ENCODE data around the gene PCYOX1L.

Gene PCYOX1L

DNA sequence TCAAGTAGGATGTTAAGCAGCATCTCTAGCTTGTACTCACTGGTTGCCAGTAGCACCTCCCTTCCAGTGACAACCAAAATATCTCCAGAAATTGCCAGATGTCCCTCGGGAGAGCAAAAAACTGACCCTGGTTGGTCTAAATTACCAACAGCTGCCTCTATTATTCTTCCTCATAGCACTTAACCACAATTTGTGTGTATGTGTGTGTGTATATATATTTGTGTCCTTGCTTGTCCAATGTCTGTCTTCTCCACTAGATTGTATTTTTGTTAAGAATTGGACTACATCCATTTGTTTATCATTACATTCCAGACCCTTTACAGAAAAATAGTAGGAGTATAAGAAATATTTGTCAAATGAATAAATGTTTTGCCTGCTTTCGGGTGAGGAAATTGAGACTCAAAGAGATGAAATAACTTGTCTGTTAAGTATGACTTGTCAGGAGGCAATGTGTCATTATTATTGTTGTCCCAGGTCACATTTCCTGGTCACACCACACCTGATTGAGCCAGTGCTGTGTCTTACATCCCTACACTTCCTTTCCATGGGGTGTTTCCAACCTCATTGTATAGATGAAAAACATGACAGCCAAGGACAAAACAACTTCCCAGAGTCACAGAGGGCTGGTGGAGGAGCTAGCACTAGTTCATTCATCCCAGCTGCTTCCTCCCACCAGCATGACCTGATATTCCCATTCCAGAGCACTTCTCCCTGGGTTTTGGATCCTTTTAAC, 24.0 kb upstream of the PCYOX1L start:
- DNase-seq: no peak

DNA sequence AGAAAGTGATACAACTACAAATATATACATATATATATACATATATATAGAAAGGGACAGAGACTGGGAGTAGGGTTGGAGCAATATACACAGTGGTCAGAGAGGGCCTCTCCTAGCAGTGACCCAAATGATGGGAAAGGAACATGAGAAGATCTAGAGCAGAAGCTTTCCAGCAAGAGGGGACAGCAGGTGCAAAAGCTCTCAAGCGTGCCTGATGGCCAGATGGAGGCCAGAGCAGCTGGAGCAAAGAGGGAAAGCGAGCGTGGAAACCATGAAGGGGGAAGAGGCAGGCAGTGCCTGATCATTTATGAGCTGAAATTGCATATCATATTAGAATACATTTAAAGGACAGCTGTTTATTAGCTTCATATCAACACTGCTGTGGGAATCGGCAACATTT, 20.1 kb upstream of the PCYOX1L start:
- DNase-seq: no peak

DNA sequence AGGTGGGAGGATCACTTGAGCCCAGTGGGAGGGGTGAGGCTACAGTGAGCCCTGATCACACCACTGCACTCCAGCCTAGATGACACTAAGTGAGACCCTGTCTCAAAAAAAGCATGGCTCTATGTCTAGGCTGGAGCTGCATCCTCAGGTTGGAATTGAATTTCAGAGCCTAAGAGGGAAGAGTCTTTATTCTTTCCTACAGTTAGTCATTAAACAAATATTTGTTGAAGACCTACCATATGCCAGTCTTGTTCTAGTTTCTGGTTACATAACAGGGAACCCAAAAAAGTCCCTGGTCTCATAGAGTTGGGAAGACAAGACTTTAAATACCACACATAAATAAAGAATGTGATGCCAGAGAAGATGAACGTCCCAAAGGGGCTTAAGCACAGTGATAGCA, 19.5 kb upstream of the PCYOX1L start:
- no peak for DNase-seq

DNA sequence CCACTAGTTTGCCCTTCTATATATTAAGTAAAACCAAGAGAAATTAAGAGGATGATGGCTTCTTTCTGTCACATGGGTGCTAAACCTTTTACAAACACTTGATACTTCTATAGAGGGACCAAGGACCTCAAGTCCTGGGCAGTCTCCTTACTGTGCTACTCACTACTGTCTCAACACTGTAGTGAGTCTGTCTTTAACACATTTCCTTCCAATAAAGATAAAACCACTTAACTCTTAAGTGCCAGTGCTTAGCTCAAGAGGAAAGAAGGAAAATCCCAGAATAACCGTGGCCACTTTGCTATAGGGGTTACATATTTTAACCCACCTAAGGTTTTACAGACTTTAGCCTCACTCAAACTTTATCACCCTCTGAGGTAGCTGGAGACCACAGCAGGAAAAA, 16.9 kb upstream of the PCYOX1L start:
- no peak for DNase-seq

DNA sequence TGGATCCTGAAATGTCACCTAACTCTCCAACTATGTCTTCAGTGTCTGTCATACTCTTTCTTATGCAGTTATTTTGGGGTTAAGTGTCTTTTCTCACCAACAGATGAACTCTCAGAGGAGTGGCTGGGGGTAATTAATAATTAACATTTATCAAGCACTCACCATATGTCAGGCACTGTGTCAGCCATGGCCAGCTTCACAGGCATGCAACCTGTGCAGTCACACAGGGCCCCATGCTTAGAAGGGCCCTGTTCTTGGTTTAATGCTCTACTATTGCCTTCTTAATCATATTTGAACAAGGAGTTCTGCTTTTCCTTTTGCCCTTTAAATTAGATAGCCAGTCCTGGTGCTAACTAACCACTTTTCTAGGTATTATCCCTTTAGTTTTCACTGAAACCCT, 16.0 kb upstream of the PCYOX1L start:
- no peak for DNase-seq

DNA sequence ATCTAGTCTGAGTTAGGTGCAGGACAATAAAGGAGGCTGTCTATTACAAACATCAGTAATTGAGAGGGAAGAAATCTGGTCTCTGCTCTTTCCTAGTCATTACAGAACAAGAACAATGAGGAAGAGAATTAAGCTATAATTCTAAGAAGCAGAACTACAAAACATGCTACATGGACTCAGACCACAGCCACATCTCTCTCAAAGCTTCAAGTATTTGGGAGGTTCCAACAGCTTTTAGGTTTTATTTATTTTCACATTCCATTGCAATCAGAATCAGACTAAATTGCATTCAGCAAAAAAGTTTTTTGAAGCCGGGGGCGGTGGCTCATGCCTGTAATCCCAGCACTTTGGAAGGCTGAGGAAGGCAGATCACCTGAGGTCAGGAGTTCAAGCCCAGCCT, 13.7 kb upstream of the PCYOX1L start:
- DNase-seq: no peak

DNA sequence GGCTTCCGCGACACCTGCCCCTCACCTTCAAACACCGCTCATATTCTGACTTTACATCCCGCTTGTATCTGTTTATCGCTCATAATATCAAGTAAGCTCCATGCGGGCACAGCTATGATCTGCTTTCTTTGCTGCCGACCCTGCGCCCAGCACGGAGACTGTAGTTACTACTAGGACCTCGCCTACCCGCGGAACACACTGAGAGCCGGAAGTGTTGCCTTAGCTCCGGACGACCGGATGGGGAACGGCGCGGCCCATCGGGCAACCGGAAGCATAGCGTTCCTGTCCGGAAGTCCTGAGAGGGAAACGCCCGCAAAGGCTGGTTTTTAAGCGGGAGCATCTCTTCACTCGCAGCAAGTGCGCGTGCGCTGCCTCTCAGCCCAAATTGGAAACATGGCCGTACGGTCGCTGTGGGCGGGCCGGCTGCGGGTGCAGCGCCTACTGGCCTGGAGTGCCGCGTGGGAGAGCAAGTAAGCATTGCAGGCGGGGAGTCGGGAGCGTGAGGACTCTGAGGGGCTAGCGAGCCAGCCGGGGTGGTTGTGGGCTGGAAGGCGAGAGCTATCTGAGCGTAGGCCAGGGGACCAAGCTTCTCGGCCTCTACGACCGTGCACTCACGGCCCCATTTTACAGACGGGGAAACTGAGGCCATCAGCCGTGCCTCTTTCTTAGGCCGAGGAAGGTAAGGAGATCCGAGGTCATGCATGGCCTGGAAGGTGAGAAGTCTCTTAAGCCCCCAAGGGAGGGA, 12.5 kb upstream of the PCYOX1L start, which contains the start of gene GRPEL2:
GRPEL2 (plus strand) TSS at position 353 of the 745 bp plus-strand sequence; CDS start at position 394, 41 bp downstream.
- peak; percentile 47 to 97 (median 93) for DNase-seq

DNA sequence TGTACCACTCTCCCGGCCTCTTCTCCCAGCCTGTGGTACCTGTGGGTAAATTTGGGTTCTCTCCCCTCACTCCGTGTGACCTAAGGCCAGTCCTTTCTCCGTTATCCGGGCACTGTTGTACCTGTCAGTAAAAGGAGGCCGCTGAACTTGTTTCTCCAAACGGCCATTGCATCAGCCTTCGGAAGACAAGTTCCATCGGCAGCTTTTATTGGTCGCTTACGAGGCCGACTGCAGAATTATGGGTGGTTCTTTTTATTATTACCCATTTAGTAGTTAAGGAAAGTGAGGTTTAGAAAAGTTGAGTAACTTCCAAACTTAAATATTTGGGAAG, 12.0 kb upstream of the PCYOX1L start:
- peak in 5 of 56 donors; percentile 17 to 35 (median 24) for DNase-seq

DNA sequence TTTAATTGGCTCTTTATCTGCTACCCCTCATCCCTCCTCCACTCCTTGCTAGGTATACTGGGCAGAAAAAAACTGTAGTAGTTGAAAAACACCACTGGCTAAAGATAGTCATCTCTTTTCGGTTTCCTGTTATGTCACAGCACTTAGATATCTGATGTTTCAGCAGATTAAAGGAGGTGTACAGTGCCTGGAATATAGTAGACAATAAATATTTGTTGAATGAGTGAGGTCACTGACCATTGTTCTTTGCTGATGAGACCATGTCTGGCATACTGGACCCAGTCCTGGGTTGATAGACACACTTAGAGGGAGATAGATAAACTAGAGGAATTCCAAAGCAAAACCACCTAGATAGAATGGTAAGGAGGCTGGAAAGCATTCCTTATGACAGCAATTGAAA, 9.3 kb upstream of the PCYOX1L start:
- no peak for DNase-seq

DNA sequence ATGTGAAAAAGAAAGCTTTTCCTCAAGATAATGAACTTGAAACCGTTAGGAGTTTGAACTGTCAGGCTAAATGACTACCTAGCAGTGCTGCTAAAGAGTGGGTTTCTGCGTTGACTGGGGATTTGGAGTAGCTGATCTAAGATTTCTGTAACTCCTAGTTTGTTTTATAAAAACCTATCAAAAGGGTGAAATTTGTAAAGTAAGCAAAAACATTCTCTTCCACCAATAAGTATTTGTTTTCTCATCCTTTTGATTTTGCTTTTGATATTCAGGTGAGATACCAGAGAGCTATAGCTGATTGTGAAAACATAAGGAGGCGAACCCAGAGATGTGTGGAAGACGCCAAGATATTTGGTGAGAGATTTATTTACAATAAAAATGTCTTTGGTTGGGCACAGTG, 8.5 kb upstream of the PCYOX1L start:
- no peak for DNase-seq

DNA sequence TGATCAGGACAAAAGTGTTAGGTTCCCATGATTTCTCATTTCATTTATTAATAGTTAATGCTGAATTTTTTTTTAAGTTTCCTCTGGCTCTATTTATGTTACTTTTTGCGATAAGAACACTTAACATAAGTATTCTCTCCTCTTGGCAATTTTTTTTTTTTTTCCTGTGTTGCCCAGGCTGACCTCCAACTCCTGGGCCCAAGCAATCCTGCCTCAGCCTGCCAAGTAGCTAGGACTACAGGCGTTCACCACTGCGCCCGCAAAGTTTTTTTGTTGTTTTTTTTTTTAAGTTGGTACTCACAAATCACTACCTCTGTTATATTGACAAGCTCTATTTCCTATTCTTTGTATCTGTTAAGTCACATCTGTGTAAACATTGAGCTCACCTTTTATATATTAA, 5.7 kb upstream of the PCYOX1L start:
- no peak for DNase-seq

DNA sequence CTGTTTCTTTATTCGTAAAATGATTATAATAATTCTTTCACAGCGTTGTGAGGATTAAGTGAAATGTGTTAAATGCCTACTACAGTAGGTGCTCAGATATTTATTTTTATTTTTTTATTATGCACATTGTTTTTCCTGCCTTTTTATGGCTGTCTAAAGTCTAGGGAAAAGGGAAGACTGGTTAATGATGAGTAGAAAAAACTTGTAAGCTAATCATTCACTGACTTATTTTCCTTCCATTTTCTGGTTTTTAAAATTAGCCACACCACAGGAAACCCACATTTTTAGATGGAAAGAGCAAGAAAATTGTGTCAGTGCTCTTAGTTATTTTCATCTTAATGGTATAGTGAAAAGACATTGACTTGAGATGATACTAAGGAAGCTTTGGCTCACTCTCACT, 3.9 kb upstream of the PCYOX1L start:
- no peak for DNase-seq

DNA sequence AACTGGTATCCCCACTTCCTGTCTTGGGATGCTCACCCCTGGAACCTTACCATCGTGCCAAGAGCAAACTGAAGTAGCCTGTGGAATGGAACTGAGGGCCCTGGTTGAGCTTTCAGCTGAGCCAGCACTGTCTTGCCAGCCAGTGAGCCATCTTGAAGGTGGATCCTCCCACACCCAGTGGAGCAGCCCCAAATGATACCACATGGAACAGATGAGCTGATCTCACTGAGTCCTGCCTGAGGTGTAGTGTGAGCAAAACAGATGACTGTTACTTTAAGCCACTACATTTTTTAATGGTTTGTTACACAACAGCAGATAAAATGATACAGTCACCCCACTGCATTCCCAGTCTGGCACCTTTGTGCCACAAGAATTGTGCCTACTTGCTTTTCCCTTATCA, 2.2 kb upstream of the PCYOX1L start:
- no peak for DNase-seq

DNA sequence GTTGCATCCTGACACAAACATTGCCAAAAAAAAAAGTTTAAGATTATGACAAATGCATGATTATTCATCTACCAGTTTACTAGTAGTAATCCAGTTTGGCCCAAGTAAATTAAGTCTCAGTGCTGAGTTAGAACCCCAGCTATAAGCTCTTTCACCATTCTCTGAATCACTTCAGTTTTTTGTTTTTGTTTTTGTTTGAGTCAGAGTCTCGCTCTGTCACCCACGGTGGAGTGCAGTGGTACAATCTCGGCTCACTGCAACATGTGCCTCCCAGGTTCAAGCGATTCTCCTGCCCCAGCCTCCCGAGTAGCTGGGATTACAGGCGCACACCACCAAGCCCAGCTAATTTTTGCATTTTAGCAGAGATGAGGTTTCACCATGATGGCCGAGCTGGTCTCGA, 1.5 kb upstream of the PCYOX1L start:
- DNase-seq: no peak

DNA sequence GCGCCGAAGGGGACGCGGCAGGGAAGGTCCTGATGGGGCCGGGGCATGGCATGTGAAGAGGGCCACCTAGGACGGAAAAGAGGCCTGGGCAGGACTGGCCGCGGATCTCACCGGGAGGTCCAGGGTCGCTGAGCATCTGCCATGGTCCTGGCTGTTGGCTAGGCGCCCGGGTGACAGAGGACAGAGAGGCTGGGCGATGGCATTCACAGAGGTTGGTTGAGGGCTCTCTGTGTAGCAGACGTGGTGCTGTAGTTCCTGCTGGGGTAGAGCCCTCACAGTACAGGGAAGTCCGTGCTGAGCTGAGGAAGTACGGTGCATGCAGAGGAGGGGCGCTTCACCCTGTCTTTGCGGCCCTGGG, 427 bp downstream of the PCYOX1L start:
- DNase-seq: peak in 37 of 56 donors; percentile 23 to 75 (median 51)

DNA sequence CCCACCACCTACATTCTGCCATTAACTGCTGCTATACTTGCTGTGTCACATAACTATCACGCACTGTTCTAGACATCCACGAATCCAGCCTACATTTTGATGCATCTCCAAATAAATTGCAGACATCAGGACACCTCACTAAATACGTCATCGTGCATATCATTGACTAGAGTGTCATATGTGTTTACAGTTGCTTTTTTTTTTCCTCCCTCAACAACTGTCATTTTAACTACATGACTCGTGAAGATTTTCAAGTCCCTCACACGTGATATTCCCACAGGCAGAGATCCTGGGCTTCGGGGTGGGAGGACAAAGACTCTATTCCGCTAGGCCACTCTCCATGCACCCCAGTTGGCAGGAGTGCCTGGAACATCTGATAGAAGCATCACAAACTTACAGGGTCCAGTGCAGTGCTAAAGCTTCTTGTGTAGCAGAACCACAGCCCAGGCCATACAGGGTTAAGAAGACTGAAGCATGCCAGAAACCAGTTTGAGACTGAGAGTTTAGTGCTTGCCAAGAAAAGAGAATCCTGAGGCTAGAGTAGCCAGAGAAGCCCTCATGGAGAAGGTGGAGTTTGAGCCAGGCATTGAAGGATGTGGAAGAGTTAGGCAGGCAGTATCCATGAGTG, 1.1 kb downstream of the PCYOX1L start:
- peak in 8 of 56 donors; percentile 2 to 9 (median 6) for DNase-seq

DNA sequence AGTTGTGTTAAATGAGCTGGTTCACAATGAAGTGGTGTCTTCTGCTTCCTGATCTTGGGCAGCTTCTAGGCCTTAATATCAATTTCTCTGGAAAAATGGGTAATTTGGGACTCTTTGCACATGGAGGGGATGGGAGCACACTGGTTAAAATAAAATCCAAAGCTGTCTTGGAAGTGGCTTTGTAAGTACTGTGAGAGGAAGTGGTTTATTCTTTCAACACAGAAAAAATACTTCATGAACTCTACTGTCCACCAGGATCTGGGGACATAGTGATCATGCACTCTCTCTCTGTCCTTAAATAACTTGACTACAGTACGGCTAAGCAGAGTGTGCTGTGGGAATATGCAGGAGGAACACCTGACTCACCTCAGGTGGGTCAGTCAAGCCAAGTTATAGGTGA, 2.4 kb downstream of the PCYOX1L start:
- DNase-seq: no peak

DNA sequence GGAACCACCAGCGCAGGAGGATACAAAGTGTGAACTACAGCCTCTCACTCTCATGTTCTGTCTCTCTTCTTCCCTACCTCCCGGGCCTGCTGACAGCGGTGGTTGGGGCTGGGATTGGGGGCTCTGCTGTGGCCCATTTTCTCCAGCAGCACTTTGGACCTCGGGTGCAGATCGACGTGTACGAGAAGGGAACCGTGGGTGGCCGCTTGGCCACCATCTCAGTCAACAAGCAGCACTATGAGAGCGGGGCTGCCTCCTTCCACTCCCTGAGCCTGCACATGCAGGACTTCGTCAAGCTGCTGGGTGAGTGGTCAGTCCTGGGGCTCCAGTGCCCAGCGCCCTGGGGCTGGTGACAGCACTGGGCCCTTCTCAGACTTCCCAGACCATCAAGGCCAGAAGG, 4.7 kb downstream of the PCYOX1L start:
- DNase-seq: no peak

DNA sequence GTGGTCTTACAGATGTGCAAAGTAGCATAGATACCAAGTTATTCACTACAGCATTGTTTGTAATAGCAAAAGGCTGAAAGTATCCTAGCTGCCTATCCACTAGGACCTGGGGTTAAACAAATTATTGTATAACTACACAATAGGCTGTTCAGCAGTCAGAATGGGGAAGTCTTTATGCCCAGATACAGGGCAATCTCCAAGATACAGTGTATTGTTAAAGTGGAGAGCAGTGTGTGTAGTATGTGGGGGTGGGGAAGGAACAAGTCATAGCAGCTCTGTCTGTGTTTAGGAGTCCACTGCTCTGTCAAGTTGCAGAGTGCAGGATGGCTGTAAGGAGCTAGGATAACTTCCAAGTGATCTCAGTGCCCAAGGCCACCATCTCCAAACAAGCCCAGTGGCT, 5.5 kb downstream of the PCYOX1L start:
- no peak for DNase-seq

DNA sequence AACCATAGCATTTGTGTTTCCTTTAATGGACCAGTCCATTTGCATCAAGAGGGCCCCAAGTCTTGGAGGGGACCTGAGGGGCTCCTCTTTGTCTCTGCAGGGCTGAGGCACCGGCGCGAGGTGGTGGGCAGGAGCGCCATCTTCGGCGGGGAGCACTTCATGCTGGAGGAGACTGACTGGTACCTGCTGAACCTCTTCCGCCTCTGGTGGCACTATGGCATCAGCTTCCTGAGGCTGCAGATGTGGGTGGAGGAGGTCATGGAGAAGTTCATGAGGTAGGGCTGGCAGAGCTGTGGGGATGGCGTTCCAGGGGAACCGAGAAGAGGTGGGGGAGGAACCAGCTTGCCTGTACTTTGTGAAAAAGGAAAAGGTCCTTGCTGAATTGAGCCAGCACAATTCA, 6.1 kb downstream of the PCYOX1L start:
- DNase-seq: no peak

DNA sequence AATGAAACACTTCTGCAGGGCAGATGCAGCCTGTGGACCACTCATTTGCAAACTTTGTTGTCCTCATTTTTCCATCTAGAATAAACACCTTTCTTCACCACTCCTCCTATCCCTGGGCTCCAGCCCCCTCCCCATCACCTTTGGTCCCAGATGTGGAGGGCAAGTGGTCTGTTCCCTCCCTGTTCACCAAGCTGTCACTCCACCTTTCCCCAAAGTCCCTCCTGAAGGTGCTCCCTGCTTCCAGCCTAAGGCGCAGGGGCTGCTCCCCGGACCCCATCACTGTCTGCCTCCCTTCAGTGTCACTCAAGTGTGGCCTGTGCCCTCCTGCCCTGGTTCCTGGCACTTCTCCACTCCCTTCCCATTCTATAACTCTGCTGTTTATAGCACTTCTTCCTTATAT, 6.9 kb downstream of the PCYOX1L start:
- no peak for DNase-seq

DNA sequence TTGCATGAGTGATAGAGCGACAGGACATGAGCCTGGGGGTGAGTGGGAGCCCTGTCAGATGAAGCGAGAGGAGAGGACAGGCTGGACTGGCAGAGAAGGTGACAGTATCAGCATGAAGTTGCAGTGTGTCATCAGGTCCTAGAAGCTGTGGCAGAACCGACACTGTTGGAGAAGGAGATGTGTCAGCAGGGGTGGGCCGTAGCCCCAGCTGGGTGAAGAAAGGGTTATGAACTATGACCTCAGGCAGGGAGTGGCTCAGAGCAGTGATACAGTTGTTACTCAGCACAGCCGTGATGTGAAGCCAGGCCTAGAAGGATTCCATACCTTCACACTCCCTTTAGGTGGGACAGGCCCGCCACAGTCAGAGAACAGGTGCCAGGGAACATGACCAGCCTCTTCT, 7.6 kb downstream of the PCYOX1L start:
- no peak for DNase-seq
